HepG2 (cell line): ENCODE measurements around the gene STK32A. TPM values are rescaled to one million over a fixed set of nuclear protein-coding genes. Genes with fewer than 3 reads are reported as not detected.
"Not testable (repeated sequence)": the region's sequence is repeated elsewhere in the genome, so short reads cannot be mapped to it uniquely, and the experiment has no call there.

Experiments
- ATAC-seq: fragments of 200-7000 bp; cut with Tn5 transposase; 3 replicates; pipeline ENCODE4 v1.9.1; 2020; ENCODE audit warnings: mild to moderate bottlenecking, moderate library complexity
- BruUV-seq: library from RNA; stranded (reverse); fragments of 400-500 nt; replicated peaks from 2 replicates; lab custom pipeline; 2021; lab: Mats Ljungman, UMichigan
- CTCF ChIA-PET: fragments of 300-600 bp; formaldehyde crosslinking; extraction: SDS; loops from one replicate; lab custom pipeline; 2021; ENCODE audit warnings: low total read pairs, inconsistent platforms, low intra/inter-chr PET ratio; lab: Yijun Ruan, JAX
- POLR2A ChIA-PET: fragments of 350-600 bp; sonication (Branson Sonifier 250); formaldehyde crosslinking; loops from one replicate; lab custom pipeline; 2020; ENCODE audit warnings: antibody characterized with exemption, inconsistent platforms; lab: Yijun Ruan, JAX
- DNase-seq: peaks from one replicate; pipeline ENCODE4 v3.0.0-alpha.2; 2015; ENCODE audit warnings: low spot score
- FAIRE-seq: peaks from 3 replicates; lab custom pipeline; 2011; peaks lifted over from hg19 to GRCh38; lab: Jason Lieb, UNC
- H2AFZ ChIP-seq: one replicate; pipeline ENCODE4 v1.6.1; 2011; ENCODE audit warnings: low read length, inconsistent platforms
- H3K27ac ChIP-seq: fragments of 300-600 bp; 3 replicates; pipeline ENCODE4 v1.8.0; 2011; ENCODE audit warnings: mixed run types, mild to moderate bottlenecking, mixed read lengths, low read length, inconsistent platforms; ENCODE audit not compliant: insufficient read depth; ENCODE audit errors: extremely low read length
- H3K27me3 ChIP-seq, 2 experiments: fragments of 200-600 bp in 1 of 2; 2 replicates in 1 of 2; 3 replicates in 1 of 2; pipeline versions ENCODE4 v1.6.0 to v1.8.0; 2011; ENCODE audit warnings: low read length in 2 of 2, mild to moderate bottlenecking in 2 of 2, moderate library complexity in 2 of 2, inconsistent platforms in 1 of 2; ENCODE audit not compliant: insufficient read depth in 2 of 2, control insufficient read depth in 1 of 2
- H3K36me3 ChIP-seq, 2 experiments: fragments of 200-600 bp in 1 of 2; replicated peaks in 1 of 2; 2 replicates in 1 of 2; 3 replicates in 1 of 2; pipeline versions ENCODE4 v1.5.1 to v1.8.0; 2011; ENCODE audit warnings: low read length in 2 of 2, inconsistent platforms in 1 of 2; ENCODE audit not compliant: insufficient read depth in 2 of 2, control insufficient read depth in 1 of 2
- H3K4me1 ChIP-seq: 2 replicates; pipeline ENCODE4 v1.5.1; 2012; ENCODE audit warnings: low read length, inconsistent platforms; ENCODE audit not compliant: insufficient read depth
- H3K4me2 ChIP-seq: 2 replicates; pipeline ENCODE4 v1.6.0; 2011; ENCODE audit warnings: low read depth, low read length, inconsistent platforms
- H3K4me3 ChIP-seq, 3 experiments: fragments of 200-600 bp in 1 of 3; sonication (generic), shearing (Covaris generic) in 1 of 3; replicated peaks in 1 of 3; 2 replicates each; pipeline ENCODE4 v1.5.1; 2011 to 2016; ENCODE audit warnings: low read length in 3 of 3, inconsistent platforms in 2 of 3, low read depth in 2 of 3, mild to moderate bottlenecking in 2 of 3, control low read depth in 1 of 3, mixed read lengths in 1 of 3; ENCODE audit not compliant: insufficient read depth in 1 of 3
- H3K79me2 ChIP-seq: one replicate; pipeline ENCODE4 v1.6.1; 2011; ENCODE audit warnings: low read length, inconsistent platforms; ENCODE audit not compliant: insufficient read depth
- H3K9ac ChIP-seq: 2 replicates; pipeline ENCODE4 v1.6.0; 2011; ENCODE audit warnings: mild to moderate bottlenecking, low read depth, low read length, inconsistent platforms; ENCODE audit not compliant: insufficient read depth
- H3K9me3 ChIP-seq: 2 replicates; pipeline ENCODE4 v1.5.1; 2012; ENCODE audit warnings: mild to moderate bottlenecking, low read length
- H4K20me1 ChIP-seq: 2 replicates; pipeline ENCODE4 v1.6.0; 2011; ENCODE audit warnings: inconsistent platforms, mild to moderate bottlenecking, low read length, moderate library complexity; ENCODE audit not compliant: insufficient read depth
- PHF5A ChIP-seq: IDR thresholded peaks from one replicate; pipeline ENCODE4 v1.6.1; 2018; ENCODE audit warnings: low read depth, missing genetic modification reagents; ENCODE audit not compliant: unreplicated experiment
- ZNF350 ChIP-seq: sonication (generic); formaldehyde crosslinking; IDR thresholded peaks from 2 replicates; pipeline ENCODE4 v1.4.0; 2020; ENCODE audit warnings: mild to moderate bottlenecking, low read depth, missing genetic modification reagents, borderline replicate concordance
- ZNF589 ChIP-seq: sonication (generic); formaldehyde crosslinking; conservative IDR thresholded peaks from 2 replicates; pipeline ENCODE4 v1.8.0; 2022; ENCODE audit warnings: mild to moderate bottlenecking, moderate library complexity, missing genetic modification reagents
- WGBS: methylation state at CpG from one replicate; pipeline ENCODE4 v1.1.6; 2017; ENCODE audit warnings: low lambda C conversion rate; 5-methylcytosine and 5-hydroxymethylcytosine counted together
- in situ Hi-C: cut with HindIII; loops from 2 replicates; pipeline ENCODE4 v1.10.0; 2017; ENCODE audit warnings: low pct_unique_long_range_greater_than_20kb; ENCODE audit not compliant: extremely low pct_ligation_motif_present
- intact Hi-C: fragments of 100-400 bp; cut with micrococcal nuclease; formaldehyde crosslinking; loops from one replicate; pipeline ENCODE4 v1.10.0; 2022; ENCODE audit not compliant: unreplicated experiment
- polyA plus RNA-seq, 8 experiments: library from polyadenylated mRNA; depleted of rRNA in 3 of 8; stranded (reverse) in 7 of 8; unstranded in 1 of 8; fragments of >200 nt; fragmentation: Illumina TruSeq in 4 of 8; extraction: Trizol in 4 of 8; gene quantifications; 2 replicates each; pipeline versions ENCODE4 v1.2.1 to v1.2.3, GENCODE V29; 2011 to 2016; ENCODE audit warnings: low read depth in 4 of 8, missing spikeins in 1 of 8, mixed read lengths in 1 of 8; ENCODE audit not compliant: insufficient read depth in 1 of 8
- total RNA-seq, 5 experiments: library from RNA; depleted of rRNA; stranded (reverse); fragments of >200 nt; fragmentation: Illumina TruSeq; extraction: Trizol; gene quantifications; 2 replicates each; pipeline ENCODE4 v1.2.3, GENCODE V29; 2016; ENCODE audit warnings: low read depth in 1 of 5

The STK32A gene
- total and polyA plus RNA-seq, 2 of the 13 experiments (the other 11 are each of a cell fraction or from before 2014, with no cell fraction given) = not detected

- ChIA-PET POLR2A (no interaction called here), CTCF (no interaction called here)
- FAIRE-seq (no peak), ATAC-seq (no peak), DNase-seq (no peak)
- no peak overlapping the region for H3K27ac ChIP-seq
- no peak overlapping the region for H2AFZ ChIP-seq
- intact Hi-C loops (no loop called here), in situ Hi-C loops (no loop called here)
- H3K4me2 ChIP-seq = no peak overlapping the region
- no TSS peak for BruUV-seq
- H3K79me2 ChIP-seq = no peaks in the 10 kb centered on the region
- no peaks in the 10 kb centered on the region for H4K20me1 ChIP-seq
- 40% methylated on average over 4 of the region's 4 CpGs for WGBS
- TF ChIP-seq ZNF350 (CRISPR knock-in tag) (no peak), ZNF589 (CRISPR knock-in tag) (no peak), PHF5A (no peak)
- no peaks in the 10 kb centered on the region for H3K9me3 ChIP-seq
- no peak overlapping the region for H3K9ac ChIP-seq
- H3K4me3 ChIP-seq = no peak overlapping the region
- no peaks in the 10 kb centered on the region for H3K36me3 ChIP-seq
- no peaks in the 10 kb centered on the region for H3K4me1 ChIP-seq
- no peaks in the 10 kb centered on the region for H3K27me3 ChIP-seq
Observed at GRCh38 chr5:147361441-147362175, 126.8 kb downstream of the STK32A start.

DNA sequence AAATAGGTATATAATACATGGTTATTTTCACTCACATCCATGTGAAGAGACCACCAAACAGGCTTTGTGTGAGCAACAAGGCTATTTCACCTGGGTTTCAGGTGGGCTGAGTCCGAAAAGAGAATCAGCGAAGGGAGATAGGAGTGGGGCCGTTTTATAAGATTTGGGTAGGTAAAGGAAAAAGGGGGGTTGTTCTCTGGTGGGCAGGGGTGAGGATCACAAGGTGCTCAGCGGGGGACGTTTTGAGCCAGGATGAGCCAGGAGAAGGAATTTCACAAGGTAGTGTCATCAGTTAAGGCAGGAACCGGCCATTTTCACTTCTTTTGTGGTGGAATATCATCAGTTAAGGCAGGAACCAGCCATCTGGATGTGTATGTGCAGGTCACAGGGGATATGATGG is 132.6 kb downstream of the STK32A start:
- H3K27ac ChIP-seq, BruUV-seq, CTCF ChIA-PET, FAIRE-seq, ATAC-seq, DNase-seq, POLR2A ChIA-PET, H3K9ac ChIP-seq, intact Hi-C loops, H4K20me1 ChIP-seq, H3K4me2 ChIP-seq, H3K27me3 ChIP-seq, H3K36me3 ChIP-seq, in situ Hi-C loops, H3K4me1 ChIP-seq, H2AFZ ChIP-seq, H3K4me3 ChIP-seq, H3K9me3 ChIP-seq, H3K79me2 ChIP-seq: not testable (repeated sequence)
- WGBS = 24% methylated on average over 5 of the region's 6 CpGs
